SK-MEL-5 (cell line): ENCODE data around the gene PAPLN. TPM values are rescaled to one million over a fixed set of nuclear protein-coding genes. Genes with fewer than 3 reads are reported as not detected.

Experiments used
- DNase-seq: peaks from one replicate; pipeline ENCODE4 v3.0.0-alpha.2; 2016; ENCODE audit warnings: low read depth, low spot score
- in situ Hi-C: cut with HindIII; loops from 2 replicates; pipeline ENCODE4 v1.10.0; 2016; ENCODE audit warnings: low sequenced_read_pairs, high pct_unique_total_duplicates, low pct_unique_long_range_greater_than_20kb
- total RNA-seq: library from RNA; depleted of rRNA; stranded (reverse); fragments of >200 nt; shearing (Covaris generic); gene quantifications from 2 replicates; pipeline ENCODE4 v1.2.3, GENCODE V29; 2014

Gene PAPLN
- total RNA-seq, 1 experiment from 2014 or later, result not detected

DNA sequence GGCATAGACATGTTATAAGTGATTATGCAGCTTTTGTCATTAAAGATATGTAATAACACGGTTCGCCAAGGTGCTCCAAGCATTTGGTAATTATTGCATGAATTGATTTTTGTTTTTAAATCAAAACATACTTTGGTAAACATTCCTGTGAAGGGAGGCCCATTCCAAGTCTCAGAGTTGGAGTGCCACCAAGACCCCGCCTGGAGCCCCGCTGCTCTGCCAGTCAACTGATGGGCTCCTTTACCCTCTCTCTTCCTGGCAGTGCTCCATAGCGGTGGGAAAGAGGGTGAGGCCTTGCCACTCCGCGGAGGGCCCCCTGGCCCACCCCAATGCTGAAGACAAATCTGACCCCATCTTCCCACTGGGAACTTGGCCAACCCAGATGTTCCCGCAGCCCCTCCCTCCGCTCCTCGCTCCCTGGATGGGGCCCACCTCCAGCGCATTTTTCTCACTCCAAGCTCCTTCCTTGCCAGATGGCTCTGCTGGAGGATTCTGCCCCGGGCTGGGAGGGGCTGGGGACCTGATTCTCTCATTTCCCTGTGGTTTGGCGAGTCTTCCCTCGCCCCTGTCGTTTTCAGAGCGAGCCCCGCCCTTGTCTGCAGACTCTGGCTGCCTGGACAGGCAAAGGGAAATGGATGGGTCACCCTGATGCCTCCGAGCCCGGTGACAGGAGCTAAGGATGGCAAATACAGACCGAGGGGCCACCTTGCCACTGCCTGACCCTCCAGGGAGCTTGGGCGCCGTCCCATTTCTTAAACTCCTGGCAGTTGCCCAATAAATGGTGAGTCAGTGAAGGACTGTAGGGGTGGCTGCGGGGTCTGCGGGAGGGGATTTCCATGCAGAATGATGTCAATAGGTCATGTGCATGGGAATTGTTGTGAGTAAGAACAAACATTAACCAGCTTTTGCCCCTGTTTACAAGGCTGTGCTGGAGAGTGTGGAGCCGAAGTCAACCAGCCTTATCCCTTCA is 9.2 kb upstream of the PAPLN start:
- in situ Hi-C loops, result no loop called here
- no peak for DNase-seq

DNA sequence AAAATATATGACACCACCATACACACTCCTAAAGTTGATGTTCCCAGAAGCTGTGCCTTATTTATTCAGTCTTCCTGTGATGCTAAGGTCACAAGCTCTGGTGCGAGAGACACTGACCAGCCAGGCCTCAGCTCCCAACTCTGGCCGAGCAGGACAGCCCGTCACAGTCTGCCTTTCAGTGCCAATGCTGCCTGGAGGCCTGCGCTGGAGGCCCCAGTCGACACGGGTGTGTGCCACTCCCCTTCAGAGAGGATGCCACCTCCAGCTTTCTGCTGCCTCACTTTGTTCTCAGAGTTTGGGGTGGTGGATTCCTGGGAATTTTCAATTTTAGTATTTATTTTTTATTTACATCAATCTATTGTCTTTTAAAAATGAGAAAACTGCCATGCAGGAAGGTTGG is 7.3 kb upstream of the PAPLN start:
- no peak for DNase-seq
- in situ Hi-C loops, result no loop called here

DNA sequence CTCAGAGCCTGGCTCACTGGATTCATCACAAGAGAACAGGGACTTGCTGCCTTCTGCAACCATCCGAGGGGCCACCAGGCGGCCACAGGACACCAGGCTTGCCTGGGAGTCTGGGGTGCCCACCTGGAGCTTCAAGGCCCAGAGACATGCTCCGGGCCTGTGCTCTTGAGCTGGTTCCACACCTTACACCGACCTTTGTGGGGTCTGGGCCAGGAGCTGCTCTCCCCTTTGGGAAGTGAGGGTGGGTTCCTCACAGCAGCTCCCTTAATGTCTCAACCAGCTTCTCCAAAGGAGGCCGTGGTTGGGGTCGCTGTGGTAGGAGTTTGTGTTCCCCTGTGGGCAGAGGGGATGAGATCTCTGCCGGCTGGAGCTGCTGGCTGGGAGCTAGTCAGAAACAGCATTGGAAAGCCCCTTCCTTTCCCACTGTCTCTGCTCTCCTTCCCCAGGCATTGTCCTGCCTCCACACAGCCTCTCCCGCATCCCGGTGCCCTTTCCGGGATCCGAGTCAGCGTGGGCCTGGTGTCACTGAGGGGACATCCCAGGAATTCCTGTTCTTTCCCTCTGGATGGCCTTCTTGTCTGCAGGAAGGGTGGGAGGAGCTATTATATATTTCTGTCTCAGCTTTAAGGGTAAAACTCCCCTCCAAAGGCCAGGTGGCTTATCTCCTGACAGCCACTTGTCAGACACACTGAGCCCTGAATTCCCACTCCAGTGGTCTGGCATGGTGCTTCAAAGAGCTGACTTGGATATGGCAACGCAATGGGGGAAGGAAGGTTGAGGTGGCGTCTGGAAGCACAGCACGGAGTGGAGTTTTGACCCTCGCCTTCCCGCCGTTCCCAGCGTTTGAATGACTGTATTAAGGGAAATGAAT is 5.1 kb upstream of the PAPLN start:
- in situ Hi-C loops, result no loop called here
- peak; percentile 27 for DNase-seq

DNA sequence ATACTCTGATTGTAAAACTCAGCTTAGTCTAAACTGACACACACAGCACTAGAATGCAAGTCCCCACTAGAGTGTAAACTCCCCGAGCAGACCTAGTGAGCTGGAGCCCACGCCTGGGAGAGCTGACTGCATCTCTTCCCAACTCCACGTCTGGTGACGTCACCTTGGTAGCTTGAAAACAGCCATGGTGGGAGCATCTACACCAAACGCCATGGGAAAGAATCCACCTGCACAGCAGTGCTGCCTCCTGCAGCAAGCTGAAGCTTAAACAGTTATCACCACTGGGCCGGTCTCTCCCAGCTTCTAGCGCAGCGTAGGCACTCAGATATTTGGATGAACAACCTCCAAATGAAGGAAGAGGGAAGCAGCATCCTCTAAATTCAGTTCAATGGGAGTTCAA is 4.3 kb upstream of the PAPLN start:
- in situ Hi-C loops, result no loop called here
- no peak for DNase-seq

DNA sequence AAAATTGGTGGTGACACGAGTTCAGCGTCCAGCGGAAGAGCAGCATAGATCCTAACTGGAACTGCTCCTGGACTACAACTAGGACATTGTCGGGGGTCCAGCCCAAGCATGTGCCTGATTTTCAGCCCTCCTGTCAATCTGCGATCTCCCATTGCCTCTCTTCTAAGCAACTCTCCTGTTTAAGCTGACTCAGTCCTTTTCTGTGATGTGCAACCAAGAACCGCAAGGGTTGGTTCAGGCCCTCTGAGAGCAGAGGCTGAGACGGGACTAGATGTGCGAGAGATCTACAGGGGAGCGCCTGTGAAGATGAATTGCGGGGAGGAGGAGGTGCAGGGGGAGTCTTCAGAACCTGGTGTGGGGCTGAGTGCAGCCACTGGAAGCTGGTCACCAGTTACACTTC is 3.7 kb upstream of the PAPLN start:
- in situ Hi-C loops, result no loop called here
- DNase-seq, result no peak

DNA sequence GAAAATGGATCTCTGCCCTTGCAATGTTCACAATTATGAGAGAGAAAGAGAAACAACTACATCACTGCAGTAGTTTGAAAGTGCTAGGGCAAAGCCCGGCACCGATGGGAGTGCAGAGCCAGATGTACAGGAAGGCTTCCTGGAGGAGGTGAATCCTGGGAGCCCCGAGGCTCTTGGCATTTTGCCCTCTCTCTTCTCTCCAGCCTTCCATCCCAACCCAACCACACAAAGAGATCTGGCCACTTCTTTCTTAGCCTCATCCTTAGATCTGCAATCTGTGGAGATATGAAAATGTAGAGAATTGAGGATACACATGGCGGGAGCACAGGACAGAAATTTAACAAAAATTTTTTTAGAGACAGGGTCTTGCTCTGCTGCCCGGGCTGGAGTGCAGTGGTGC is 3.3 kb upstream of the PAPLN start:
- DNase-seq, result no peak
- in situ Hi-C loops, result no loop called here

DNA sequence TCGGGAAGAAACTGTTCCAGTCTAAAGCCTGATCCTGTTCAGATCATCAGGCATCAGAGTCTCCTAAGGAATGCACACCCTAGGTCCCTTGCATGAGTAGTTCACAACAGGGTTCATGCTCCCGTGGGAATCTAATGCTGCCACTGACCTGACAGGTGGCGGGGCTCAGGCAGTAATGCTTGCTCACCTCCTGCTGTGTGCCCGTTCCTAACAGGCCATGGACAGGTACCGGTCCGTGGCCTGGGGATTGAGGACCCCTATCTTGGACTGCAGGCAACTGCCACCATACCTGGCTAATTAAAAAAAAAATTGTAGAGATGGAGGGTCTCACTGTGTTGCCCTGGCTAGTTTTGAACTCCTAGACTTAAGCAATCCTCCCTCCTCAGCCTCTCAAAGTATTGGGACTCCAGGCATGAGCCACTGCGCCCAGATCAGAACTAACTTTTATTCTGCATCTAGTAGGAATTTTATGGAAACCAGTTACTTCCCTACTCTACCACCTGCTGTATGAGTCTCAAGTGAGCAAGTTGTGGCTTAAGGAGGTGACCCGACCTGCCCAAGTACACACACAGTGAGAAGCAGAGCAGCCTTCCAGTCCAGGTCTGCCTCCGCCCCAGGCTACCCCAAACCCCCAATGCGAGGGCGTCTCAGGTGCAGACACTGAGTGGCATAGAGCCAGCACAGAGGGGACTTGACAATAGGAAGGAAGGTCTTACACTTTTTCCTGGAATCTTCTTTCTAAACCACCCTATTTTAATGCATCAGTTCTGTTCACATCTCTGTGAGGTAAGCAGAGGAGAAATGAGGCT is 2.5 kb upstream of the PAPLN start:
- in situ Hi-C loops, result no loop called here

DNA sequence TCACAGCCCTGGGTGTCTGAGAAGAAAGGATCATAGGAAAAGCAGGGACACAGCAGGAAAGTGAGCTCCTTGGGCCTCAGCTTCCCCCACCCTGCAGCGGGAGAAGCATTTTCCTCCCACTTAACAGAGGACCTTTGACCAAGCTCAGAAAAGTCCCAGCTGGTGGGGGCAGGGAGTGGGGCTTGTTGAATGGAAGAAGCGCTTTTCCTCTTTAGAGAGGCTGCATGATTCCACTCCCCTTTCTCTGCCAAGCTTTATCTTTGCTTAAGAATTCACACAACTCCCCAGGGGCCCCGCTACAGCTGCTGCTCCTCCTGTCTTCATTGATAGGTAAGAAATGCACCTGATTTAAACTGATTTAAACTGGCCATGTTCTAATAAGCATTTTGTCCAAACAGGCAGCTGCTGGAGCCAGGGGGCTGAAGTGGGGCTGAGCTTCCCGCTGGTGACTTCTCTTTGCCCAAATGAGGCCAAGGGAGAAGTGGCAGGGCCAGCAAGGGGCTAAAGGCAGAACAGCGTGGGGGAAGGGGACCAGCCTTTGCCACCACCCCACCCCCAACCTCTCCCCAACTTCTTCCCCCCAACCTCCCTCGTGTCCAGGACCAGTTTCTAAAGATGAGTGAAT is 1.7 kb upstream of the PAPLN start:
- in situ Hi-C loops, result no loop called here
- DNase-seq, result no peak

More for the DNA sequence above, 2.5 kb upstream of the PAPLN start:
- DNase-seq, result no peak

DNA sequence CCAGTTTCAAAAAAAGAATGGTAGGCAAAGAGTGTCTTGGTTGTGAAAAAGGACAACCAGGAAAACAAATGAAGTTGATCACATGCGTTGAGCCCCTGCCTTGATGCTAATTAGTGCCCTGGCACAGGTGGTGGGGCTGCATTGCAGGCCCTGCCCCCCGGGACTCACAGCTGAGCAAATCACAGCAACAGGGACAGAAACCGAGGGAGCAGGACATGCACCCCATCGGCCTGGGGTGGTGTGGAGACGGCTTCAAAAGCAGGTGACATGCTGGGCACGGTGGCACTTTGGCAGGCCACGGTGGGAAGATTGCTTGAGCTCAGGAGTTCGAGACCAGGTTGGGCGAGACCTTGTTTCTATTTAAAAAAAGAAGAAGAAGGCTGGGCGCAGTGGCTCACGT is 1.1 kb upstream of the PAPLN start:
- in situ Hi-C loops, result no loop called here
- DNase-seq, result no peak

DNA sequence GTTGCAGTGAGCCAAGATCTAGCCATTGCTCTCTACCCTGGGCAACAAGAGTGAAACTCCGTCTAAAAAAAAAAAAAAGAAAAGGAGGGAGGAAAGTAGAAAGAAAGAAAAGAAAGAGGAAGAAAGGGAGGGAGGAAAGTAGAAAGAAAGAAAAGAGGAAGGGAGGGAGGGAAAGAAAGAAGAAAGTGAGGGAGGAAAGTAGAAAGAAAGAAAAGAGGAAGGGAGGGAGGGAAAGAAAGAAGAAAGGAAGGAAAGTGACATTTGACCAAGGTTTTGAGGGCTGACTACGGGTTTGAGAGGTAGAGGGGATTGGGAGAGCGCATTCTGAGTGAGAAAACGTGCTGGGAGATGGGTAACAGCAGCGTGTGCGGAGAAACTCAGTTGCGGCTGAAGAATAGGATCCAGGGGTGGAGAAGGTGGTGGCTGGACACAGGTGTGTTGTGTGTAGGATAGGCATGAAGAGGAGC is 521 bp upstream of the PAPLN start:
- in situ Hi-C loops, result no loop called here

DNA sequence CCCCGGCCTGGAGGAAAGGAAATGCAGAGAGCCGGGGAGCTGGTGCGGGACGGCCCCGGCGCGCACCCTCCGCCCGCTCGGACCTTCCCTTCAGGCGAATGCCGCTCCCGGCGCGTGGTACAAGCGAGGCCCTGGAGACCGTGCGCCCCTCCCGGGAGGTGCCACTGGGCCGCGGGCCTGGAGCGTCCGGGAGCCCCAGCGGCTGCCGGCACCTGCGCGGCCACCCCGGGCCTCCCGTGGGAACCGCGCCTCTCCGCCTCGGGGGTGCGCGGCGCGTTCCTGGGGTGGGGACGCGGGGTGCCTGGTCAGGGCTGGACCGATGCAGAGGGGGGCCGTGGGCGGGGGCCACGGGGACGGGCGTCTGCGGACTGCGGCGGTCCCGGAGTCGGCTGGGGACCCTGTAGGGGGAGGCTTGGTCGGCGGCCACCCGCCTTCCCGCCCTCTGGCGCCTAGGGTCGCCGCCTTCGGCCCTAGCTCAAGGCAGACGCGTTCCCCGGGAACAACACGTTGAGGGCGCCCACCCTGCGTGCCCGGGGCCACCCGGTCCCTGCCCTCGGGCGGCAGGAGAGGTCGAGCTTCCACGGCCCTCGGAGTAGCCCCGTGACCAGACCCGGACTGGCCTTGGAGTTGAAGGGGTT is 599 bp downstream of the PAPLN start:
- DNase-seq, result no peak
- in situ Hi-C loops, result no loop called here

More for the DNA sequence above, 521 bp upstream of the PAPLN start:
- no peak for DNase-seq

DNA sequence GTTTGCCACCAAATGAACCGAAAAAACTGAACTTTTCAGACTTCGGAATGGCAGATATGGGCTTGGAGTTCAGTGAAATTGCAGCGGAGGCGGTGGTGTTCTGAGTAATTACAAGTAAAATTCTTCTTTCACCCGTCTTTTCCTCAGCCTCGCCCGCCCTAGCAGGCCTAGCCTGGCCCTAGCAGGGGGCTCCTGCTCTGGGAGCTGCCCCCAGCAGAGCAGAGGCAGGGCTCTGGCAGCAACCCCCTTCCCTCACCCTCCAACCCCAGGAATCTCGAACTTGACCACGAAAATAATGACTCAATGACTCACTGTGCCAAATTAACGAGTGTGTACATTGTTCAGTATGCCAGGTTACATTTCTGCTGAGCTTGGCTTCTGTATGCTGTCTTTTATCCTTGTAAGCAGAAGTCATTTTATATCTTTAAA is 1.1 kb downstream of the PAPLN start:
- DNase-seq, result no peak
- in situ Hi-C loops, result no loop called here

DNA sequence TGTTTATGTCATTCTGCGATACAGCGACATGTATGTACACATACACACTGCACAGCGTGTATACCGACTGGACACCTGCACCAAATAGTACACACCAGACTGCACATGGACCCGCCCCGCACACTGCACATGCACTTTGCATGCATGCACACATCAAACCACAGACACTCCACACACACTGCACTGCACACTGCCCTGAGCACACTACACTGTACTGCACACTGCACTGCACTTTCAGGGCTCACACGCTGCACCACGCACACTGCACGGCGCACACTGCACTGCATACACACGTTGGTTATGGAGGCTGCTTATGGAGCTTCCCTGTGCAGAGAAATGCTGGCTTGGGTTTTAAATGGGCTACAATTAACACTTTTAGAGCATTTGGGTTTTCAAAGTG is 1.6 kb downstream of the PAPLN start:
- DNase-seq, result no peak
- in situ Hi-C loops, result no loop called here

DNA sequence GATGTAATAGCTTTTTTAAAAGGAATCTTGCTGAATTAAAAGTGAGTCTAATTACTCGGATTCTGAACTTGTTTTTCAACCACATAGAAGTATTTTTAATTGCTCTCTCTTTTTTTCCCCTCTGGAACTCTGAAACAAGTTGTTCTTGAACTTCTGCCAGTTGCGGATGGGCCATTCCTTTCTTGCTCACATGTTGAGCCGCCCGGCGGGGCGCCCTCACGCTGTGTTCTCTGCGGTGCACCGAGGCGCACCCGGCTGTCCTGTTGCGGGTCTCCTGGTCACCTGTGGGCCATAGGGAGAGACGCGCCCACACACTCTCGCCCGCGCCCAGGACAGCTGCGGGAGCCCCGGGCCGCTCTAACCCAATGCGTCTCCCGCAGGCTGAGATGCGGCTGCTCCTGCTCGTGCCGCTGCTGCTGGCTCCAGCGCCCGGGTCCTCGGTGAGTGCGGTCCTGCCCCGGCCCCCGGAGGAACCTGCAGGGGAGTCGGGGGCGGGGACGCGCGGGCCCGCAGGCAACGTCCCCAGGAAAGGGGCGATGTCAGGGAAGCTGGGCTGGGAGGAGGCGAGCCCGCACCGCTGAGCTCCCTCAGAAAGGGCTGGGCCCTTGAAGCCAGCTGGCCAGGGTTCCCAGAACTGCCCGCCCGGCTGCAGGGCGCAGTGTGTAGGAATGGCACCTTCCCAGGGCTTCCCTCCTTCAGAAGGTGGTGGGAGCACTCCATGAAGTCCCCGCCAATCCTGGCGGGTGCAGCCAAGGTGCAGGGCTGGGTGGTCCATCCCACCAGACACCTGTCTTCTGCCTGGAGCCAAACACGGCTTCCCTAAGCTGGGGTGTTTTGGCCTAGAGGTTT is 2.3 kb downstream of the PAPLN start:
- in situ Hi-C loops, result no loop called here
- no peak for DNase-seq

DNA sequence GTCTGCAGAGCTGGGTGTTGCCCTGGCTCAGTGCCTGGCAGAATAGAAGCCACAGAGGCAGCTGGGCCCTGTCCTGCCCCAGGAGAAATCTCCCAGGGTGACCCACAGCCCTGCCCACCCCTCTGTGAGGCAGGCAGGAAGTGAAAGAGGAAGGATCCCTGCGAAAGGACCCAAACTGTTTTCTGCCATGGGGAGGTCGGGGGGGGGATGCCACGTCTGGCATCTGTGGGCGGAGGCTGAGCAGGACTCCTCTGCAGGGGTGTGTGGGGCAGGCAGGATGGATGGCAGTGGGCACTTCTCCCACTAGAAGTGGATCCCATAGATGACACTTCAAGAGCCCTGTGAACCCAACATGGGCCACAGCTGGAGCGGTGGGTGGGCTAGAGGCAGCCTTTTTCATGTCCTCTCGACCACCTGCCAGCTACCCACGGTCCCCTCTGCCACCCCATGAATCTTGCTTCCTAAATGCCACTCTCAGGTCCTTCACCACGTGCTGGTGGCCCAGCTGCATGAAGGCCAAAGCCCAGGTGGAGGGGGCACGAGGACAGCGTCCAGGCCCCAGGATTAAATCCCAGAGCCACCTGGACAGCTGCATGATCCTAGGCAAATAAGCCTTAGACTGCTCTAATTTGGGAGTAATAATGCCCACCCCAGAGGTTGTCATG is 3.6 kb downstream of the PAPLN start:
- in situ Hi-C loops, result no loop called here
- no peak for DNase-seq
